ENCODE data around the gene ANO3. TPM values are rescaled to one million over a fixed set of nuclear protein-coding genes. Genes with fewer than 3 reads are reported as not detected.

Gene ANO3
- total RNA-seq, 4 donors from 2014 or later: 1.6 to 1.8 TPM; not detected in 2

DNA sequence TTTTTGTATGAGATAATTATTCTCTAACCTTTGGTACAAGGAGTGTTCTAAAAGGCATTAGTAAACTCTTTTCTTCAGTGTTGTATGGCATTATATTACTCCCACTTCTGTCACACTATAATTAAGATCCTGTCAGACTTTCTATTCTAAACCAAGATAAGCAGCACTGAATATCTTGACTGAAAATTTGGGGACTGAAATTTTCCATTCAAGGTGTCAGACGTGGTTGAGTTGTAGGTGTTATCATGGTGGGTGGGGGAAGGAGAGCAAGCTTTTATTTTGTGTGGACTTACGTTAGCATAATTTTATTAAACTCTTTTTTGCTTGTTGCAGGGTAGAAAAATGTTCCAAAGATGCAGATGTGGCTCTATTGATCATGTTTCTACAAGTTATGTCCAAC lies 217.2 kb downstream of the ANO3 start:
- no peak for DNase-seq
- no peak for TF ChIP-seq POLR2A (IDR thresholded peaks at IDR 0.05)
- TF ChIP-seq, protein P1, sequence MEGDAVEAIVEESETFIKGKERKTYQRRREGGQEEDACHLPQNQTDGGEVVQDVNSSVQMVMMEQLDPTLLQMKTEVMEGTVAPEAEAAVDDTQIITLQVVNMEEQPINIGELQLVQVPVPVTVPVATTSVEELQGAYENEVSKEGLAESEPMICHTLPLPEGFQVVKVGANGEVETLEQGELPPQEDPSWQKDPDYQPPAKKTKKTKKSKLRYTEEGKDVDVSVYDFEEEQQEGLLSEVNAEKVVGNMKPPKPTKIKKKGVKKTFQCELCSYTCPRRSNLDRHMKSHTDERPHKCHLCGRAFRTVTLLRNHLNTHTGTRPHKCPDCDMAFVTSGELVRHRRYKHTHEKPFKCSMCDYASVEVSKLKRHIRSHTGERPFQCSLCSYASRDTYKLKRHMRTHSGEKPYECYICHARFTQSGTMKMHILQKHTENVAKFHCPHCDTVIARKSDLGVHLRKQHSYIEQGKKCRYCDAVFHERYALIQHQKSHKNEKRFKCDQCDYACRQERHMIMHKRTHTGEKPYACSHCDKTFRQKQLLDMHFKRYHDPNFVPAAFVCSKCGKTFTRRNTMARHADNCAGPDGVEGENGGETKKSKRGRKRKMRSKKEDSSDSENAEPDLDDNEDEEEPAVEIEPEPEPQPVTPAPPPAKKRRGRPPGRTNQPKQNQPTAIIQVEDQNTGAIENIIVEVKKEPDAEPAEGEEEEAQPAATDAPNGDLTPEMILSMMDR (IDR thresholded peaks at IDR 0.05): no peak
- Histone ChIP-seq H3K36me3 (no peaks in the 10 kb centered on the region), H3K9me3 (no peaks in the 10 kb centered on the region), H3K4me3 (no peak overlapping the region), H3K27me3 (no peaks in the 10 kb centered on the region), H3K4me1 (no peaks in the 10 kb centered on the region), H3K27ac (no peak overlapping the region)
- intact Hi-C loops (cut with DNase I; ENCODE audit: low total_unique reads): no loop called here

DNA sequence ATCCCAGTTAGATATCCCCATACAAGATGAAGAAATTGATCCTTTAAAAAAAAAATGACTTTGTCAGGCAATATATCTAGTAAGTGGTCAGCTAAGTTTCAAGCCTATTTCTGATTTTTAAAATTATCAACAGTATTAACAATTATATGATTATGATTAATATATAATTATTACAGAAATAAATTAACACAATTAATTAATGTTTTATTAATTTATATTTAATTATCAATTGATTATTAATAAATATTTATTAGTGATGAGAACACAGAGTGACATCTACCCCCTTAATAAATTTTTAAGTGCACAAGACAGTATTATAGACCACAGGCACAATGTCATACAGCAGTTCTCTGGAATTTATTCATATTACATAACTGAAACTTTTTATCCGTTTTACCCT lies 218.1 kb downstream of the ANO3 start:
- no peaks in the 10 kb centered on the region for H3K9me3 ChIP-seq
- H3K36me3 ChIP-seq: no peaks in the 10 kb centered on the region
- no peak overlapping the region for H3K27ac ChIP-seq
- no peak for TF ChIP-seq POLR2A (IDR thresholded peaks at IDR 0.05)
- TF ChIP-seq, protein P1 (IDR thresholded peaks at IDR 0.05): no peak
- DNase-seq: no peak
- no peaks in the 10 kb centered on the region for H3K27me3 ChIP-seq
- intact Hi-C loops (cut with DNase I; ENCODE audit: low total_unique reads): no loop called here
- H3K4me3 ChIP-seq: no peak overlapping the region
- H3K4me1 ChIP-seq: no peaks in the 10 kb centered on the region

DNA sequence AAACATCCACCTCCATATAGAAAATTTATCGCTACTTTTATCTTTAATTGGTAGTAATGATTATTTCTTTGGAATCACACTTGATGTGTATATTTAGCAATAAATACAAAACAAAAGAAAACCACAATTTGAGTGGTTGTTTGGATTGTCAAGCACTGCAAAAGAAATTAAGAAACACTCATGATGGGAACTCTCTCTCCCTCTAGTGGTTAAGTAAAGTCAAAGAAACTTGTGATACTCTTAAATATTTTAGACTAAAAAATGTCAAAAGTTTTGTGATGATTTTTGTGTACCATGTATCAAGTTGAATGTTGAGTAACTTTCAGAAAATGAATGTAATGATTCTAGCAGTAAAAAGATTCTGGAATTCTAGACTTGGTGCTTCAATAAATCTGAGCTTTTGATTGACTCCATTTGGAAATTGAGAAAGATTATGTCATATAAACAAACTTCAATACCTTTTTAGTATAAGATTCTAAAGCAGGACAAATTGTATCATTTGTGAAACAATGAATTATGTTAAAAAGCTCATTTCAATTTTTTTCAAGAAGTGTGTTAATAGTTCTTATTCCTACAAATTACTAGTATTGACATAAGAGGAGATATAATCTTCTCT lies 219.4 kb downstream of the ANO3 start:
- no peak overlapping the region for H3K4me3 ChIP-seq
- H3K27ac ChIP-seq: no peak overlapping the region
- no peaks in the 10 kb centered on the region for H3K9me3 ChIP-seq
- no peak for DNase-seq
- intact Hi-C loops (cut with DNase I; ENCODE audit: low total_unique reads): no loop called here
- H3K4me1 ChIP-seq: no peaks in the 10 kb centered on the region
- no peaks in the 10 kb centered on the region for H3K27me3 ChIP-seq
- no peaks in the 10 kb centered on the region for H3K36me3 ChIP-seq
- no peak for TF ChIP-seq POLR2A (IDR thresholded peaks at IDR 0.05)
- TF ChIP-seq, protein P1 (IDR thresholded peaks at IDR 0.05): no peak

DNA sequence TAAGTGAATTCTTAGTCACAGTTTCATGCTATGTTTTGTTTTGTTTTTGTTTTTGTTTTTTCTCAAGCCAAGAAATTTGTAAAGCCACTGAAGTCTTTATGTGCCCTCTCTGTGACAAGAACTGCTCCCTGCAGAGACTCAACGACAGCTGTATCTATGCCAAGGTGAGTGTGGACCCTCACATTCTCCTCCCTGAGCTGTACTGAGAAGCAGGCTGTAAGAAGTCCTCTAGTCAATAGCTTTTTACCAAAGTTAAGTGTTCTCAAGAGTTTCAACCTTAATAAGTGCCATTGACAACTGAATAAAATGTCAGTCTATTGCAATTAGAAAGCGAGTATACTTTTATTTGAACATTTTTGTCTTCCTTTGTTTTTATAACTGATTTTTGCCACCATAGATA lies 221.3 kb downstream of the ANO3 start:
- H3K4me3 ChIP-seq: no peak overlapping the region
- no peaks in the 10 kb centered on the region for H3K9me3 ChIP-seq
- H3K27me3 ChIP-seq: no peaks in the 10 kb centered on the region
- no peaks in the 10 kb centered on the region for H3K4me1 ChIP-seq
- H3K27ac ChIP-seq: no peak overlapping the region
- intact Hi-C loops (cut with DNase I; ENCODE audit: low total_unique reads): no loop called here
- no peak for DNase-seq
- H3K36me3 ChIP-seq: no peaks in the 10 kb centered on the region
- TF ChIP-seq POLR2A (IDR thresholded peaks at IDR 0.05): no peak
- TF ChIP-seq, protein P1 (IDR thresholded peaks at IDR 0.05): no peak

DNA sequence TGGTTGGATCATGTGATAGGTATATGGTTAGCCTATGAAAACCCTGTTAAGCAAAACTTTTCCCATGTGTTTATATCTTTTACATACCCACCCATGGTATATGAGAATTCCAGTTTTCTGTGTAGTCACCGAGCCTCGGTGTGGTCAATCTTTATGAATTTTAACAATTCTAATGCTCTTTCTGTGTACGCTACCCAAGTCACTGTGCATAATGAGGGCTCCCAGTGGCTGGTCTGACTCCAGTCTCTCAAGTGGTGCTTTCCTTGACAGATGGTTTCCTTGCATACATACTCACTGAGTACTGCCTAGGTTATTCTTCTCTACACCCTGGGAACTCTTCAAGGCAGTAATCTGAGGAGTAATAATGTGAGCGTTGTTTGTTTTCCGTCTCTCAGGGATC lies 222.5 kb downstream of the ANO3 start:
- no peaks in the 10 kb centered on the region for H3K27me3 ChIP-seq
- DNase-seq: no peak
- no peak for TF ChIP-seq POLR2A (IDR thresholded peaks at IDR 0.05)
- TF ChIP-seq, protein P1 (IDR thresholded peaks at IDR 0.05): no peak
- no peaks in the 10 kb centered on the region for H3K36me3 ChIP-seq
- H3K27ac ChIP-seq: no peak overlapping the region
- no peak overlapping the region for H3K4me3 ChIP-seq
- no peaks in the 10 kb centered on the region for H3K4me1 ChIP-seq
- intact Hi-C loops (cut with DNase I; ENCODE audit: low total_unique reads): no loop called here
- H3K9me3 ChIP-seq: no peaks in the 10 kb centered on the region

Data from uterus (tissue), 4 donors.